H9 (cell line): ENCODE data around the gene PCID2. TPM values are rescaled to one million over a fixed set of nuclear protein-coding genes. Genes with fewer than 3 reads are reported as not detected.

Experiments
- DNase-seq: peaks from one replicate; pipeline ENCODE4 v3.0.0-alpha.2; 2017
- H2AFZ ChIP-seq: one replicate; pipeline ENCODE4 v1.6.1; 2013; ENCODE audit warnings: mild to moderate bottlenecking, low read length, control low read depth, moderate library complexity
- H2AK5ac ChIP-seq: 2 replicates; pipeline ENCODE4 v1.6.1; 2013; ENCODE audit warnings: low read length, control low read depth, mixed read lengths; ENCODE audit not compliant: insufficient read length
- H2BK120ac ChIP-seq: one replicate; pipeline ENCODE4 v1.6.1; 2013; ENCODE audit warnings: low read depth, mild to moderate bottlenecking, low read length, control low read depth, inconsistent platforms; ENCODE audit not compliant: poor library complexity, severe bottlenecking
- H2BK12ac ChIP-seq: 2 replicates; pipeline ENCODE4 v1.6.1; 2013; ENCODE audit warnings: low read length, control low read depth, mixed read lengths, low read depth; ENCODE audit not compliant: insufficient read length
- H2BK15ac ChIP-seq: 2 replicates; pipeline ENCODE4 v1.6.1; 2013; ENCODE audit warnings: low read depth, low read length, control low read depth
- H2BK20ac ChIP-seq: one replicate; pipeline ENCODE4 v1.6.1; 2013; ENCODE audit warnings: low read depth, mild to moderate bottlenecking, low read length, control low read depth, inconsistent platforms; ENCODE audit not compliant: poor library complexity, severe bottlenecking
- H2BK5ac ChIP-seq: 2 replicates; pipeline ENCODE4 v1.6.1; 2013; ENCODE audit warnings: low read length, control low read depth, mixed read lengths; ENCODE audit not compliant: insufficient read length
- H3K14ac ChIP-seq: 2 replicates; pipeline ENCODE4 v1.6.1; 2013; ENCODE audit warnings: low read length, control low read depth; ENCODE audit not compliant: insufficient read depth
- H3K18ac ChIP-seq: 2 replicates; pipeline ENCODE4 v1.6.1; 2013; ENCODE audit warnings: low read depth, mild to moderate bottlenecking, mixed read lengths, low read length, control low read depth; ENCODE audit not compliant: insufficient read length
- H3K23ac ChIP-seq: 2 replicates; pipeline ENCODE4 v1.6.1; 2013; ENCODE audit warnings: low read length, control low read depth, mixed read lengths, low read depth; ENCODE audit not compliant: insufficient read length
- H3K23me2 ChIP-seq: 2 replicates; pipeline ENCODE4 v1.6.1; 2013; ENCODE audit warnings: low read depth, mild to moderate bottlenecking, mixed read lengths, low read length, control low read depth; ENCODE audit not compliant: insufficient read length, poor library complexity, severe bottlenecking
- H3K27ac ChIP-seq: 2 replicates; pipeline ENCODE4 v1.5.1; 2013; ENCODE audit warnings: low read length, control low read depth, mixed read lengths, low read depth; ENCODE audit not compliant: insufficient read length
- H3K27me3 ChIP-seq: 2 replicates; pipeline ENCODE4 v1.6.1; 2013; ENCODE audit warnings: low read length, control low read depth, inconsistent platforms; ENCODE audit not compliant: insufficient read depth
- H3K4ac ChIP-seq: 2 replicates; pipeline ENCODE4 v1.6.1; 2013; ENCODE audit warnings: low read depth, mild to moderate bottlenecking, control low read depth, inconsistent platforms, low read length, moderate library complexity
- H3K4me1 ChIP-seq: 2 replicates; pipeline ENCODE4 v1.6.1; 2013; ENCODE audit warnings: low read length, control low read depth, inconsistent platforms; ENCODE audit not compliant: insufficient read depth
- H3K4me2 ChIP-seq: 2 replicates; pipeline ENCODE4 v1.6.1; 2013; ENCODE audit warnings: low read length, control low read depth, mixed read lengths; ENCODE audit not compliant: insufficient read length, insufficient read depth
- H3K56ac ChIP-seq: 2 replicates; pipeline ENCODE4 v1.6.1; 2013; ENCODE audit warnings: low read depth, mild to moderate bottlenecking, mixed read lengths, low read length, control low read depth; ENCODE audit not compliant: insufficient read length
- H3K79me1 ChIP-seq: 2 replicates; pipeline ENCODE4 v1.6.1; 2013; ENCODE audit warnings: low read depth, mild to moderate bottlenecking, moderate library complexity, low read length, control low read depth, inconsistent platforms; ENCODE audit not compliant: insufficient read depth, poor library complexity, severe bottlenecking
- H3K79me2 ChIP-seq: 2 replicates; pipeline ENCODE4 v1.6.1; 2013; ENCODE audit warnings: low read length, control low read depth, inconsistent platforms; ENCODE audit not compliant: insufficient read depth
- H3K9ac ChIP-seq: 2 replicates; pipeline ENCODE4 v1.6.1; 2013; ENCODE audit warnings: low read length, control low read depth, mixed read lengths; ENCODE audit not compliant: insufficient read length; ENCODE audit errors: extremely low read depth
- H3K9me3 ChIP-seq: one replicate; pipeline ENCODE4 v1.6.1; 2013; ENCODE audit warnings: low read depth, low read length, inconsistent platforms; ENCODE audit not compliant: control insufficient read depth
- H3T11ph ChIP-seq: one replicate; pipeline ENCODE4 v1.6.1; 2013; ENCODE audit warnings: mild to moderate bottlenecking, low read length, control low read depth, inconsistent platforms
- H4K20me1 ChIP-seq: one replicate; pipeline ENCODE4 v1.6.1; 2013; ENCODE audit not compliant: control insufficient read depth, insufficient read length, insufficient read depth
- H4K5ac ChIP-seq: 2 replicates; pipeline ENCODE4 v1.6.1; 2013; ENCODE audit warnings: low read depth, mild to moderate bottlenecking, mixed read lengths, low read length, control low read depth; ENCODE audit not compliant: insufficient read length
- H4K8ac ChIP-seq: replicated peaks from 2 replicates; pipeline ENCODE4 v1.6.1; 2013; ENCODE audit warnings: low read length, control low read depth, mixed read lengths, low read depth; ENCODE audit not compliant: insufficient read length
- H4K91ac ChIP-seq: 2 replicates; pipeline ENCODE4 v1.6.1; 2013; ENCODE audit warnings: low read depth, mild to moderate bottlenecking, moderate library complexity, mixed read lengths, low read length, control low read depth; ENCODE audit not compliant: insufficient read length
- H3K27ac Mint-ChIP-seq, 3 experiments: 2 replicates in 2 of 3; 3 replicates in 1 of 3; pipeline ENCODE4 v1.8.0; 2020 to 2021; ENCODE audit warnings: mixed read lengths in 3 of 3, mild to moderate bottlenecking in 1 of 3, moderate library complexity in 1 of 3
- H3K27me3 Mint-ChIP-seq: 2 replicates; pipeline ENCODE4 v1.8.0; 2021; ENCODE audit warnings: low read depth, mild to moderate bottlenecking, moderate library complexity, mixed read lengths
- H3K36me3 Mint-ChIP-seq, 3 experiments: 2 replicates in 2 of 3; 3 replicates in 1 of 3; pipeline ENCODE4 v1.8.0; 2020 to 2021; ENCODE audit warnings: low read depth in 3 of 3, mixed read lengths in 3 of 3; ENCODE audit not compliant: insufficient read depth in 1 of 3
- H3K4me1 Mint-ChIP-seq, 2 experiments: 2 replicates each; pipeline ENCODE4 v1.8.0; 2020; ENCODE audit warnings: mixed read lengths in 2 of 2
- H3K4me3 Mint-ChIP-seq, 2 experiments: 2 replicates in 1 of 2; 3 replicates in 1 of 2; pipeline ENCODE4 v1.8.0; 2020 to 2021; ENCODE audit warnings: mild to moderate bottlenecking in 2 of 2, mixed read lengths in 2 of 2, moderate library complexity in 1 of 2
- H3K9me3 Mint-ChIP-seq, 2 experiments: 2 replicates in 1 of 2; 3 replicates in 1 of 2; pipeline ENCODE4 v1.8.0; 2020; ENCODE audit warnings: mild to moderate bottlenecking in 2 of 2, mixed read lengths in 2 of 2, moderate library complexity in 1 of 2
- CTCF ChIP-seq: fragments of 200-600 bp; sonication (generic); conservative IDR thresholded peaks from 3 replicates; pipeline ENCODE4 v1.8.0; 2021; ENCODE audit warnings: antibody characterized with exemption, mild to moderate bottlenecking
- WGBS: extraction: QIAGEN DNeasy Blood & Tissue Kit; methylation state at CpG from one replicate; pipeline ENCODE4 v1.1.7; 2013; ENCODE audit warnings: missing lambda C conversion rate, low lambda C conversion rate, mixed read lengths; ENCODE audit not compliant: insufficient read length; ENCODE audit errors: extremely low coverage; 5-methylcytosine and 5-hydroxymethylcytosine counted together
- total RNA-seq: library from RNA; stranded (reverse); gene quantifications from 2 replicates; pipeline ENCODE4 v1.2.1, GENCODE V29; 2021

Gene PCID2
- total RNA-seq, 1 experiment from 2014 or later, result 66.0 TPM

- Histone ChIP-seq H3K14ac (no peak overlapping the region), H3K56ac (no peak overlapping the region), H4K8ac (no peak overlapping the region), H3K23ac (no peak overlapping the region), H3K79me1 (no peaks in the 10 kb centered on the region), H3K27me3 (no peaks in the 10 kb centered on the region), H3K4me2 (peak overlapping the region; percentile 5), H2BK15ac (no peak overlapping the region), H3K27ac (peak overlapping the region; percentile 0), H3K9ac (no peak overlapping the region), H3K23me2 (no peaks in the 10 kb centered on the region), H3K4ac (no peak overlapping the region), H2BK120ac (no peak overlapping the region), H4K5ac (no peak overlapping the region), H3K79me2 (peaks cover 63% of the 10 kb centered on the region), H4K91ac (no peak overlapping the region), H2BK12ac (no peak overlapping the region), H3K18ac (no peak overlapping the region), H3K9me3 (no peaks in the 10 kb centered on the region), H2BK20ac (no peak overlapping the region), H2BK5ac (no peak overlapping the region), H4K20me1 (no peaks in the 10 kb centered on the region), H2AK5ac (no peak overlapping the region), H2AFZ (no peak overlapping the region), H3T11ph (no peak overlapping the region), H3K4me1 (peaks cover 5% of the 10 kb centered on the region; the same call in 1 of the 2 replicates)
- Mint-ChIP-seq H3K9me3 (no peaks in the 10 kb centered on the region), H3K4me3 (no peak overlapping the region), H3K27ac (no peak overlapping the region; a peak in 1 of 7 replicates), H3K4me1 (peaks cover 7 to 14% of the 10 kb centered on the region in 2 experiments), H3K36me3 (peaks cover 23 to 37% (median 31%) of the 10 kb centered on the region in 3 experiments; a peak in 6 of 7 replicates), H3K27me3 (no peaks in the 10 kb centered on the region)
- no CpG with 5 or more reads among the region's 7 CpGs for whole genome bisulfite sequencing
- no peak for TF ChIP-seq CTCF
- DNase-seq, result peak; percentile 74
These were observed 8.0 kb upstream of the PCID2 start for GRCh38 chr13:113216254-113217048.
